Activated T-helper 9 cell treated with anti-CD3 and anti-CD28 coated beads, Interleukin-2, amount 50 U/mL, for 16 hours (primary cell): ENCODE data around the gene UPK1B.

Experiments
- DNase-seq: peaks from one replicate; pipeline ENCODE4 v3.0.0-alpha.2; 2020; ENCODE audit warnings: low read depth

UPK1B gene

DNA sequence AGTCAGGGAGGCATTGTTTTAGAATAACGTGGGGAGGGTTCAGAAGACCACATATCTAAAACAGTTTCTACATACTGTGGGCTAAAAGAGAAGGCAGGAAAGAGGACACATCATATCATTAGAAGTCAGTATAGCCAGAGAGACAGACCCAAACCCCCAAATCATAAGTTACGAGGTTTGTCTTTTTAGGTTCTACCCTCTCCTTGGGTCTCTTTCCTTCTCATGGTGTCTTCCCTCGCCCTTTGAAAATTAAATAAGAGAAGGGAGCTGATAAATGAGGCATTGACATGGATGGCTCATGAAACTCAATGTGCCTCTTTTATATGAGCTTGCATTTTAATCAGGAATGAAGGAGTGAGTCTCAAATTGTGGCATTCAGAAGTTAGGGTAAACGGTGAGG, 3.4 kb downstream of the UPK1B start:
- DNase-seq: no peak

DNA sequence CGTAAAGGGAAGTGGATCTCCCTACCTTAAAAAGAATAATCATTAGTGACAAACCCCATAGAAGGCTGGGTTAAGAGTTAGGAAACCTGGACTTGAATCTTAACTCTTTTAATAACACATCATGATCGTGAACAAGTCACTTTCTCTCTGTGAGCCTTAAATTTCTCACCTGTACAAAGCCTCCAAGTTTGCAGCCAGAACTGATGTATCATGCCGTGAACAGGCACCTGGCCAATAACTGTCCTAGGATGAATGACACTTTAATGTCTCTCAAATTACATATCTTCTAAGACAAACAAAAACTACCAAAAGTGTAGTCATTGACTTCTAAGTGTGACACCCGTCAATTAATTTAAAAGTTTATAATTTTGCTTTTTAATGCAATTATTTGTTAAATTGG, 3.9 kb downstream of the UPK1B start:
- no peak for DNase-seq

DNA sequence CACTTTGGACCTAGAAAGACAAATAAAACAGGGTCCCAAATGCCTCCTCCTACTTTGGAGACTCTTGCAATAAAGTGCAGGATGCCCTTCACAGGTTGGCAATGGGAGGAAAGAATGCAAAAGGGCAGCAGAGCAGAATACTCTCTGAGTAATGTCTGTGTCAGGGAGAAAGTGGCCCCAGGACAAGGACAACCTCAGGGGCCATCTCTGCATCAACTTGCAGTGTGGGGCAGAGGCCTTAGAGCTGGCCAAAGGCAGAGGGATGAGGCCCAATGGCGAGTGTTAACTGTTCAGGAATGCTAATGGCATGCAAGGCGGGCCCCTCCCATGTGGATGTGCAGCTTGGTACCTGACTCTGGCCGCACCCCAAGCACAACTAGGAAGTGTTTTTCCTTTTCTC, 8.4 kb downstream of the UPK1B start:
- DNase-seq: no peak

- no peak for DNase-seq
These were observed 10.7 kb downstream of the UPK1B start for GRCh38 chr3:119184111-119184510.

DNA sequence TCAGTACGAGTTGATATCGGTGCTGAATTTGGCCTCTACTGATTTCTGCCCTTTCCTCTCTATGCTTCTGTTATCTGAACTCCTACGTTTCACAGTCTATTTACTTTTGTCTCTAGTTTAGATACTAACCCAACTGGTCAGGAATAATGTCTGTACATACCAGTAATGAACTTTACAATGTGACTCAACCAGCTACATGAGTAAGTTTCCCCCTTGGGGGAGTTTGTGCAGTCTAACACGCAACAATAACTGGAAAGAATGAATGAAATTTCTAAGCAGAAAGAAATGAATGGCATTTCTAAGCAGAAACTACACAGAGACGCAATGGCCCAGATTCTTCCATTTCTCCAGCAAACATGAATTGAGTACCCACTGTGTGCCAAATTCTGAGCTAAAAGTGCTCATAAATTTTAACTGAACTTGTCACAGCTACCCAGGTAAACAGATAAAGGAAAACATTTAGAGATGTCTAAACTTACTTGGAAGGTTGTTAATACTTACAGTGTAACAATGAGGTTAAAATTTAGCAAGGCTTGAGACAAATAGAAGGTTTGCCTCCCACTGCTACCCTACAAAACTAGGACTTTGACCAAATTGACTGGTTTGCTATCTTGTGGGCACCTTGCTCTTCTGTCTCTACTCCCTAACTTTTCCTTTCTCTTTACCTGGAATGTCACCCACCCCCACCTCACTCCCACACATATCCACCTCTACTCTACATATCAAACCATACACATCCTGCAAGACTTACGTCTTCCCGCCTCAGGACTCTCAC, 11.6 kb downstream of the UPK1B start:
- no peak for DNase-seq

DNA sequence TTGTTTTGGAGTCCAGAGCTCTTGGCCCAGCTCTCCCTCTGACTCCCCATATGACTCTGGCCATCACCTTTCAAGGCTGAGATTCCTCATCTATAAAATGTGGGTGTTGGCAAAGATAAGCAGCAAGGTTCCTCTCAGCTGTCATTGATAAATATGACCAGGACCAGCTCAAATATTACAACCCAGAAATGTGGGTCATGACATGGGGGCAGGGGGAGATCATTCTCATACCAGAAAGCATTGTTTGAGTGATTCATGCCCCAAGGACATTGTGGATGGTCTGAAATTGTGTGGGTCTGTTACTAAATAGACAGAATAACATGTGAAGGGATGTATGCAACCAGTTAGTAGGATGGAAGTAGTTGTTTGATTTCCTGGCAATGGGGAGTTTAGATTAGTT, 13.9 kb downstream of the UPK1B start:
- no peak for DNase-seq

DNA sequence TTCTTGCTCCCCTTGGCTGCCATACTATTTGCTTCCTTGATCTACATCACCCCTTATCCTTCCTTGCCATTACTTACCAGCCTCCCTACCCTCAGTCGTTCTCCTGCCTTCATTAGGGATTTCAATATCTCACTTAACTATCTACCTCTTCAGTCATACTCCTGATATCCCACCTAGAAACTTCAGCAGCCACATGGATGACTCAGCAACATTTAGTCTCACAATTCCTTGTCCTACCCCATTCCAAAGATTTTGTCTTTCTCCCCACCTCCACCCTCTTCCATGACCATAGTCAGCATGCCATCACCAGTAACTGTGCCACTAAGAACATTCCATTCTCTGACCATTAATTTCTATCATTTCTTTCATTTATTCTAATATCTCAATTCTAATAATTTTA, 18.4 kb downstream of the UPK1B start:
- no peak for DNase-seq

GRCh38 chr3:119194237-119195150, 21.1 kb downstream of the UPK1B start:
- DNase-seq: no peak

DNA sequence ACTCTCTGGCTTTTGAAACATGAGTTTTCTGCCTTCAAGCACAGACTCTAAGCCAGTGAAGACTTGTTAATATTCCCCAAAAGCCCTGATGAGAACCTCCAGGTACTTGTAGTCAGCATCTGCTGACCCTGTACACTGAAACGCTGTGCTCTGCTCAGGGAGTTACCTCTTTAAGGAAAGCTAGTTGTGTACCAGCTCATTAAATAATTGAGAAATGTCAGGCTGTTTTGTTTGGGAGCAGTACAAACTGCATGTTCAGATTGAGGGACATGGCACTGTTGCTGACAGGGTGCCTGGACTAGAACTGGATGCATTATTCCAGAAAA, 21.7 kb downstream of the UPK1B start:
- DNase-seq: no peak

DNA sequence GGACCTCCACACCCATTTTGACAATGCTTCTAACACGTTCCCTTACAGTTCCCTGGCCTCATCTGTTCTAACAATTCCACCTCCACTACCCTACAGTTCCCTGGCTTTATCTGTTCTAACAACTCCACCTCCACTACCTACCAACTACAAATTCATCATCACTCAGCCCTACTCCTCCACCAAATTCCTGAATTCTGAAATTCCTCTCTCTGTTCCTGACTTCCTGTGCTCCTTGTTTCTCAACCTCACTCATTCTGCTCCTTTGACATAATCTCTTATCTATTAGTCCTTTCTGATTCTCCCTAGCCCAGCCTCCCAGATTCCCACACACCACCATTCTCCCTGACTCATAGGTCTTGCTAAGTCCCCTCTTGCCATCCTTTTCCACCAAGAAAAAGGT, 22.5 kb downstream of the UPK1B start:
- no peak for DNase-seq

DNA sequence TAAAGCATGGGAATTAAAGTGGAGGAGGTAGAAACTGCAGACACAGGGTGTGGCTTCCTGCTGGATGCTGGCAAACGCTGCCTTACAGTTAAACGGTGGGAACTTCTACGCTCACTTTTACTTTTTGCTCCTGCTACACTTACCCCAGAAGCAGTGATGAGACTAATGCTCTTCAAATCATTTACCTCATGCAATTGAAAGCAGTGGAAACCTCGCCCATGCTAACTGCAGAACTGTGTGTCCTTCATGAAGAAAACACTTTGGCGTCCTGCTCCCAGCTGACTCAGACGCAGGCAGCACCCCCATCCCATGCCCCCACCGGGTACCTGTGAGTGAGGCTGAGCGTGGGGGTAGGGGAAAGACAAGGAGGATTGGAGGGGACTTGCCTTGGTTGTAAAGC, 31.8 kb downstream of the UPK1B start:
- no peak for DNase-seq

GRCh38 chr3:119205685-119206084, 32.3 kb downstream of the UPK1B start:
- no peak for DNase-seq

GRCh38 chr3:119206611-119207511, 33.5 kb downstream of the UPK1B start:
- no peak for DNase-seq

DNA sequence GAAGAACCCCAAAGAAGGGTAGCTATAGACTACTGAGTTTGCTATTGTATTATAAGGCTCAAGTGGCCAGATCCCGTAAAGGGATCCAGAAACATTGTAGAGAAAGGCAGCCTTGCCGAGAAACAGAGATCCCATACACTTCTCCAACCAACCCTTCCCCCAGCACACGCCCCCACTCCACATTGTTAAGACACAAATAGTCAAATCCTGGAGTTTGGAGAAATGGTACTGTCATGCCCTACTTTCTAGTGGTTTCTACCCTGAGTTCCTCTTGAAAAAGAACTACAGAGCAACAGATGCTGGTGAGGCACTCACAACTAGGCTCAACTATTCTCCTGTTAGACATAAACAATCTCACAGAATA, 34.1 kb downstream of the UPK1B start:
- DNase-seq: no peak

DNA sequence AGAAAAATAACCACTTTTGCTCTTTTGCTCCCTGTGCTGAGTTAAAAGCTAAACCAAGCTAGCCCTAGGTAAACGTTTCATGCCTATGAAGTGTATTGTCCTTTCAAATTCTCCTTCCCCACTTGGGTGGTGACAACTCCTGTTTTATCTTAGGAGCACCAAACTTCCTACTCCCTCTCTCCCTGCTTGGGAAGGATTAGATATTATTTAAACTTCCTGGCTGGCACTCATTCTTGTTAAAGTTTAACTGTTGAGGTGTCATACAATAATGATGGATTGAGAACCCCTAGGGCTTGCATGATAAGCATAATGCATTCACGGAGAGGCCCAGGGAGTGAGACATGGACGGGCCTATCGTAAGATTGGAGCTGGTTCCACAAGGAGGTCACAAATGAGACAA, 37.8 kb downstream of the UPK1B start:
- no peak for DNase-seq

GRCh38 chr3:119211803-119212202, 38.4 kb downstream of the UPK1B start:
- no peak for DNase-seq

GRCh38 chr3:119219069-119219468, 45.7 kb downstream of the UPK1B start:
- no peak for DNase-seq

- DNase-seq: no peak
These were observed 46.8 kb downstream of the UPK1B start for GRCh38 chr3:119220198-119220597.

DNA sequence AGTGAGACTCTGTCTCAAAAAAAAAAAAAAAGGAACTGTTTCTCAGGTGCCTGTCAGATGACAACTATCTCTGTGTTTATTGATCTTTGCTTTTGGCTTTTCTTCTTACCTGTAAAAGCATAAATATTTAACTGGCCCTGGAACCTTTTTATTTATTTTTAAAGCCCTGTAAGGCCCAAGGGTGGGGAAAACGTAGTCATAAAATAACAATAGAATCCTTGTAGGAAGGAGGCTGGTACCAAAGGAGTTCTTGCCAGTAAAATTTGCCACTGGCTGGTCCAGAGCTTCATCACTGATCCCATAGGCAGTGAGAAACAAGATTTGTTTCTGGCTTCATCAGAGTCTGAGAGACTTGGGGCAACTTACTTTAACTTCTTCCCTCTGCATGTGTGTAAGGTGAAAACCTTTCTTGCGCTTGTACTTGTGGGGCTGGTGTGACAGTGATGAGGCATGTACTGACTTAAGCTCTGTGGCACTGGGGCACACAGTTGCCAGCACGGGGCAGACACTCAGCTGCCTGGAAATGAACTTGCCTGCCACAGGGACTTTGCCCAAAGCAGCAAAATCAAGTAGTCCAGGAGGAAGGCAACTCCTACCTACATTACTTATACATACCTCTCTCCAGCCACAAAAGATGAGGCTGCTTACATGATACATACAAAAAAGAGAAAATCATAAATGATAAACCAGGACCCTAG, 47.7 kb downstream of the UPK1B start:
- DNase-seq: no peak

- no peak for DNase-seq
These were observed 48.5 kb downstream of the UPK1B start for GRCh38 chr3:119221779-119222320.

- DNase-seq: no peak
These were observed 49.0 kb downstream of the UPK1B start for GRCh38 chr3:119222391-119222790.

- DNase-seq: no peak
These were observed 50.1 kb downstream of the UPK1B start for GRCh38 chr3:119223511-119223910.
